Fibroblast of lung (primary cell): ENCODE measurements around the gene KCNK17.

Source experiments
- EZH2 ChIP-seq: IDR thresholded peaks from 2 replicates; pipeline ENCODE4 v1.5.1; 2012; ENCODE audit warnings: low read length, control low read depth, mild to moderate bottlenecking; ENCODE audit errors: missing control alignments
- TF ChIP-seq, protein P1 (sequence below), 2 donors: IDR thresholded peaks in 1 of 2; conservative IDR thresholded peaks in 1 of 2; 1 replicate in 1 of 2; 2 replicates in 1 of 2; pipeline ENCODE4 v1.5.1; 2011 to 2012; ENCODE audit warnings: low read length in 2 of 2, control low read depth in 1 of 2, inconsistent platforms in 1 of 2, low read depth in 1 of 2, mild to moderate bottlenecking in 1 of 2

DNA sequence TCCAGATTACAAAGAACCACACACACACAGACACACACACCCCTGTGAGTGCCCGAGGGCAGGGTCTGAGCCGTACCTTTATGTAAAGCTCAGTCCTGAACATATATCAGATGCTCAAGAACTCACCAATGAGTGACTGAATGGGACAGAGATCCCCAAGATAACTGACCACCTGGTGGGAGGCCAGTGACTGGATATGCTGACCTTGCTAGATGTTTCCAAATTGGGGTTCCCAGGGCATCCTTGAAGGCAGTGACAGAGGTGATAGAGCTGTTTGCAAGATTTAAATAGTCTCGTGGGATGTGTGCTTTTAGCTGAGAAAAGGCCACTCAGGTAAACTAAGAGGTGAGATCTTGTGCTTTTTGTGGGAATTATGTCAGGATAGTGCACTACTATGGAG is 39.3 kb downstream of the KCNK17 start:
- TF ChIP-seq, protein P1, sequence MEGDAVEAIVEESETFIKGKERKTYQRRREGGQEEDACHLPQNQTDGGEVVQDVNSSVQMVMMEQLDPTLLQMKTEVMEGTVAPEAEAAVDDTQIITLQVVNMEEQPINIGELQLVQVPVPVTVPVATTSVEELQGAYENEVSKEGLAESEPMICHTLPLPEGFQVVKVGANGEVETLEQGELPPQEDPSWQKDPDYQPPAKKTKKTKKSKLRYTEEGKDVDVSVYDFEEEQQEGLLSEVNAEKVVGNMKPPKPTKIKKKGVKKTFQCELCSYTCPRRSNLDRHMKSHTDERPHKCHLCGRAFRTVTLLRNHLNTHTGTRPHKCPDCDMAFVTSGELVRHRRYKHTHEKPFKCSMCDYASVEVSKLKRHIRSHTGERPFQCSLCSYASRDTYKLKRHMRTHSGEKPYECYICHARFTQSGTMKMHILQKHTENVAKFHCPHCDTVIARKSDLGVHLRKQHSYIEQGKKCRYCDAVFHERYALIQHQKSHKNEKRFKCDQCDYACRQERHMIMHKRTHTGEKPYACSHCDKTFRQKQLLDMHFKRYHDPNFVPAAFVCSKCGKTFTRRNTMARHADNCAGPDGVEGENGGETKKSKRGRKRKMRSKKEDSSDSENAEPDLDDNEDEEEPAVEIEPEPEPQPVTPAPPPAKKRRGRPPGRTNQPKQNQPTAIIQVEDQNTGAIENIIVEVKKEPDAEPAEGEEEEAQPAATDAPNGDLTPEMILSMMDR (conservative IDR thresholded peaks at IDR 0.05 in 1 of 2, IDR thresholded peaks at IDR 0.05 in 1 of 2; ENCODE audit: low read depth in 1 of 2, low read length in 2 of 2): no peak
- TF ChIP-seq EZH2: no peak
